SU-DHL-6 (cell line): ENCODE measurements around the gene PTGDS.

Experiments used
- EZH2phosphoT487 ChIP-seq: fragments of 200-600 bp; sonication (generic), shearing (Covaris generic); conservative IDR thresholded peaks from 2 replicates; pipeline ENCODE4 v1.6.1; 2018; ENCODE audit warnings: mild to moderate bottlenecking, antibody characterized with exemption, low read length, moderate library complexity, mixed read lengths
- TF ChIP-seq, protein P1 (sequence below): fragments of 200-600 bp; sonication (generic); IDR thresholded peaks from one replicate; pipeline ENCODE4 v1.5.1; 2017; ENCODE audit warnings: antibody characterized with exemption, mild to moderate bottlenecking, low read length, moderate library complexity; ENCODE audit not compliant: insufficient read depth, poor library complexity, severe bottlenecking

DNA sequence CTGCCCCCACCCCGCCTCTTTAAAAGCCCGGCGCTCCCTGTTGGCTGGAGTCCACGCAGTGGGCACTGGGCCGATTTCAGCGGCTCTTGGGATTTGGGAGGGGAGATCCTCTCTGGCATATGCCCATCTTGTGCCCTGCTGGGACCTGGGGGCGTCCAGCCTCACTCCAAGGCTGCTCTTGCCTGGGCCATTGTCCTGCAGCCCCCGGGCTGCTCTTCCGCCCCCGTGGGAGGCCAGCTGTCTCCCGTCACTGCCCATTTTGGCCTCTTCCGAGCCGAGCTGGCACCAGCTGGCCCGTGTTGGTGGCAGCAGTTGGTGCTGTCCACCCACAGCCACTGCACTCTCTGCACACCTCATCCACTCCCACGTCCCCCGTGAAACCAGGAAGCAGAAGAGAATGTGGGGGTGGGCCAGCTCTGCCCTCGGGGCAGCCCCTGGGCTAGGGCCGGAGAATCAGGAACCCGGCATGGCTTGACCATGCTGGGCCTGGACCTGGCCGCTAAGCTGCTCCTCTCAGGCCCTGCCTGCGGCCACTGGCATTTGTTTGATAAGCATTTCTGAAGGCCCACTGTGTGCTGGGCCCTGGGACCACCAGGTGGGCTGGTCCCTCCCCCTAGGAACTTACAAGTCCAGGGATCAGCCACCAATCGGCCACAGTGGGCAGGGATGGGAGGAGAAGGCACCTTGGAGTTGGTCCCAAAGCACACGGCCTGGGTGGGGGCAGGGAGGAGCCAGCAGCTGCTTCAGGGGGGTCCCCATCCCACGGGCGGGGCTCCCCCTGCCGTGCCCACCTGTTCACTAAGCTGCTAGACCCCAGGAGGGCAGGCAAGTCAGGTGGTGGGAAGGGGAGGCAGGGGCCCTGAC lies 30.0 kb upstream of the PTGDS start:
- TF ChIP-seq, protein P1, sequence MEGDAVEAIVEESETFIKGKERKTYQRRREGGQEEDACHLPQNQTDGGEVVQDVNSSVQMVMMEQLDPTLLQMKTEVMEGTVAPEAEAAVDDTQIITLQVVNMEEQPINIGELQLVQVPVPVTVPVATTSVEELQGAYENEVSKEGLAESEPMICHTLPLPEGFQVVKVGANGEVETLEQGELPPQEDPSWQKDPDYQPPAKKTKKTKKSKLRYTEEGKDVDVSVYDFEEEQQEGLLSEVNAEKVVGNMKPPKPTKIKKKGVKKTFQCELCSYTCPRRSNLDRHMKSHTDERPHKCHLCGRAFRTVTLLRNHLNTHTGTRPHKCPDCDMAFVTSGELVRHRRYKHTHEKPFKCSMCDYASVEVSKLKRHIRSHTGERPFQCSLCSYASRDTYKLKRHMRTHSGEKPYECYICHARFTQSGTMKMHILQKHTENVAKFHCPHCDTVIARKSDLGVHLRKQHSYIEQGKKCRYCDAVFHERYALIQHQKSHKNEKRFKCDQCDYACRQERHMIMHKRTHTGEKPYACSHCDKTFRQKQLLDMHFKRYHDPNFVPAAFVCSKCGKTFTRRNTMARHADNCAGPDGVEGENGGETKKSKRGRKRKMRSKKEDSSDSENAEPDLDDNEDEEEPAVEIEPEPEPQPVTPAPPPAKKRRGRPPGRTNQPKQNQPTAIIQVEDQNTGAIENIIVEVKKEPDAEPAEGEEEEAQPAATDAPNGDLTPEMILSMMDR = no peak
- TF ChIP-seq EZH2phosphoT487 = no peak
